Neural progenitor cell (in vitro differentiated cells): ENCODE results near the gene RBM33.

Source experiments
- CTCF ChIP-seq: fragments of 200-600 bp; sonication (generic); IDR thresholded peaks from 2 replicates; pipeline ENCODE4 v1.5.1; 2017; ENCODE audit warnings: antibody characterized with exemption, mild to moderate bottlenecking
- EZH2 ChIP-seq: fragments of 200-600 bp; sonication (generic); IDR thresholded peaks from 2 replicates; pipeline ENCODE4 v1.6.1; 2017; ENCODE audit warnings: antibody characterized with exemption, mild to moderate bottlenecking, moderate library complexity

- no peak for TF ChIP-seq CTCF
- TF ChIP-seq EZH2 = no peak
Observed at GRCh38 chr7:155653803-155654202, 9.3 kb downstream of the RBM33 start.
